RWPE2 (cell line): ENCODE measurements around the gene ANKRD27.

Source experiments
- ATAC-seq: fragments of 200-7000 bp; cut with Tn5 transposase; 3 replicates; pipeline ENCODE4 v1.9.1; 2021; ENCODE audit warnings: low read depth
- DNase-seq: peaks from one replicate; pipeline ENCODE4 v3.0.0-alpha.2; 2020; ENCODE audit warnings: low spot score
- H3K27ac ChIP-seq: fragments of 450-650 bp; 2 replicates; pipeline ENCODE4 v1.5.1; 2017; ENCODE audit warnings: mild to moderate bottlenecking; ENCODE audit not compliant: poor library complexity, severe bottlenecking
- H3K27me3 ChIP-seq: fragments of 250-450 bp; sonication (Bioruptor Pico); 2 replicates; pipeline ENCODE4 v1.5.1; 2021; ENCODE audit warnings: mild to moderate bottlenecking, moderate library complexity; ENCODE audit not compliant: insufficient read depth, poor library complexity, severe bottlenecking
- H3K36me3 ChIP-seq: fragments of 250-450 bp; sonication (Bioruptor Pico); 2 replicates; pipeline ENCODE4 v1.5.1; 2020; ENCODE audit warnings: low read depth, mild to moderate bottlenecking, moderate library complexity
- H3K4me1 ChIP-seq: fragments of 250-450 bp; sonication (Bioruptor Pico); 2 replicates; pipeline ENCODE4 v1.5.1; 2021; ENCODE audit warnings: mild to moderate bottlenecking, moderate library complexity; ENCODE audit not compliant: insufficient read depth, poor library complexity, severe bottlenecking
- H3K4me3 ChIP-seq: fragments of 250-450 bp; sonication (Bioruptor Pico); 2 replicates; pipeline ENCODE4 v1.5.1; 2021; ENCODE audit warnings: mild to moderate bottlenecking, moderate library complexity; ENCODE audit not compliant: severe bottlenecking
- H3K9me3 ChIP-seq: fragments of 250-450 bp; sonication (Bioruptor Pico); 2 replicates; pipeline ENCODE4 v1.5.1; 2021; ENCODE audit warnings: mild to moderate bottlenecking, moderate library complexity; ENCODE audit not compliant: severe bottlenecking
- TF ChIP-seq, protein P1 (sequence below): fragments of 450-650 bp; IDR thresholded peaks from one replicate; pipeline ENCODE4 v1.5.1; 2017; ENCODE audit warnings: mild to moderate bottlenecking, moderate library complexity; ENCODE audit not compliant: poor library complexity, severe bottlenecking

Gene ANKRD27

GRCh38 chr19:32649751-32650150, 25.2 kb downstream of the ANKRD27 start:
- TF ChIP-seq, protein P1, sequence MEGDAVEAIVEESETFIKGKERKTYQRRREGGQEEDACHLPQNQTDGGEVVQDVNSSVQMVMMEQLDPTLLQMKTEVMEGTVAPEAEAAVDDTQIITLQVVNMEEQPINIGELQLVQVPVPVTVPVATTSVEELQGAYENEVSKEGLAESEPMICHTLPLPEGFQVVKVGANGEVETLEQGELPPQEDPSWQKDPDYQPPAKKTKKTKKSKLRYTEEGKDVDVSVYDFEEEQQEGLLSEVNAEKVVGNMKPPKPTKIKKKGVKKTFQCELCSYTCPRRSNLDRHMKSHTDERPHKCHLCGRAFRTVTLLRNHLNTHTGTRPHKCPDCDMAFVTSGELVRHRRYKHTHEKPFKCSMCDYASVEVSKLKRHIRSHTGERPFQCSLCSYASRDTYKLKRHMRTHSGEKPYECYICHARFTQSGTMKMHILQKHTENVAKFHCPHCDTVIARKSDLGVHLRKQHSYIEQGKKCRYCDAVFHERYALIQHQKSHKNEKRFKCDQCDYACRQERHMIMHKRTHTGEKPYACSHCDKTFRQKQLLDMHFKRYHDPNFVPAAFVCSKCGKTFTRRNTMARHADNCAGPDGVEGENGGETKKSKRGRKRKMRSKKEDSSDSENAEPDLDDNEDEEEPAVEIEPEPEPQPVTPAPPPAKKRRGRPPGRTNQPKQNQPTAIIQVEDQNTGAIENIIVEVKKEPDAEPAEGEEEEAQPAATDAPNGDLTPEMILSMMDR: no peak
- no peak for DNase-seq

DNA sequence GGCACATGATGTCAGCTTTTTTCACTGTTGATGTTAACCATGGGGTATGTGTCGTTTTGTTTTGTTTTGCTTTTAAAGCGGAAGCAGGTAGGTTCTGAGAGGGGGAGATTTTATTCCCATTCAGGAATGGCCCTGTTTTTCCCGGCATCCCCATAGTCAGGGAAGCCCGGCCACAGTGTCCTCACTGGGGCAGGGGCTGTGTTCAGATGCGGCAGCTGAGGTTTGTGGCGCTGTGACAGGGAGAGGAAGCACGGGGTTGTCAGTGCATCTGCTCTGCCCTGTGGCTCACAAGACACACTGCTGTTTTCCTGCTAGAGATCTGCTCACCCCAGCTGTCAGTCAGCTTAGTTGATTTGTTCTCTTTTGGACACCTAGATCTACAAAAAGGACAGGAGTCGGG, 27.6 kb downstream of the ANKRD27 start:
- ATAC-seq (no peak), DNase-seq (no peak)
- Histone ChIP-seq H3K27me3 (no peaks in the 10 kb centered on the region), H3K9me3 (no peaks in the 10 kb centered on the region), H3K4me3 (no peak overlapping the region), H3K27ac (no peak overlapping the region), H3K4me1 (no peaks in the 10 kb centered on the region), H3K36me3 (peaks cover 45% of the 10 kb centered on the region)
- TF ChIP-seq, protein P1: no peak

More at GRCh38 chr19:32649751-32650150, 25.2 kb downstream of the ANKRD27 start:
- Histone ChIP-seq H3K27me3 (no peaks in the 10 kb centered on the region), H3K4me1 (no peaks in the 10 kb centered on the region), H3K36me3 (peaks cover 29% of the 10 kb centered on the region), H3K27ac (no peak overlapping the region), H3K4me3 (no peak overlapping the region), H3K9me3 (no peaks in the 10 kb centered on the region)
- ATAC-seq: no peak

DNA sequence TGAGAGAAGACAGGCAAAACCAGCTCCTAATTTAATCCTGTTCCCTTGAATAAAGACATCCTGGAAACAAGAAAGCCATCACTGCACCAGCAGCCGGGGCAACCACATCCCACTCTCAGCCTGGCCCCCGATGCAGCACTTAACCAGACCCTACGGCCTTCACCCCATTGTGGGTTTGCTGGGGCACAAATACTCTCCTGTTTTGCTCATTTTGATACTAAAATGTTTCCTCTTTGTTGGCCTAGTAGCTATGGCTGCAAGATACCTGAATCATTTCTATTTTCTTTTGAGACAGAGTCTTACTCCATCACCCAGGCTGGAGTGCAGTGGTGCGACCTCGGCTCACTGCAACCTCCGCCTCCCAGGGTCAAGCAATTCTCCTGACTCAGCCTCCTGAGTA, 28.4 kb downstream of the ANKRD27 start:
- ATAC-seq (no peak), DNase-seq (no peak)
- TF ChIP-seq, protein P1: no peak
- H3K36me3 ChIP-seq: peaks cover 50% of the 10 kb centered on the region
- no peaks in the 10 kb centered on the region for H3K9me3 ChIP-seq
- no peak overlapping the region for H3K27ac ChIP-seq
- H3K4me1 ChIP-seq: no peaks in the 10 kb centered on the region
- H3K27me3 ChIP-seq: no peaks in the 10 kb centered on the region
- no peak overlapping the region for H3K4me3 ChIP-seq

DNA sequence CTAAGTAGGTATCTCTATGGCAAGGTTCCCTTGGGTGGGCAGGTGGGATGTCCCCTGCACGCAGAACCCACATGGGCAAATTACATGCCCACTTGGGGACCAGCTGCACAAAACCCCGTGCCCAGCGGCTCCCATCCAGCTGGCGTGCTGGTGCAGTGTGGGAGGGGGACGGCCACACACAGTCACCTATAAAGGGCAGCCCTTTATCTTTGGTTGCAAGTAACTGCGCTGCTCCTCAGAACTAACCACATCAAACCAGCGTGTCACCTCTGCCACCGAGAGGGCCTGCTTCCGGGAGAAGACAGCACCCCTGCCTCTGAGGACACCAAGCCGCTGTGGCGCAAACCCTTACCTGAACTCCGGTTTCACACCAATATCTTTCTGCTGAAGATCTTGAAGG, 32.2 kb downstream of the ANKRD27 start:
- H3K27me3 ChIP-seq: no peaks in the 10 kb centered on the region
- H3K9me3 ChIP-seq: no peaks in the 10 kb centered on the region
- H3K4me3 ChIP-seq: no peak overlapping the region
- ATAC-seq (no peak), DNase-seq (no peak)
- no peak overlapping the region for H3K27ac ChIP-seq
- H3K4me1 ChIP-seq: no peaks in the 10 kb centered on the region
- peaks cover 64% of the 10 kb centered on the region for H3K36me3 ChIP-seq
- TF ChIP-seq, protein P1: no peak

- Histone ChIP-seq H3K4me3 (no peak overlapping the region), H3K4me1 (no peaks in the 10 kb centered on the region), H3K36me3 (peaks cover 37% of the 10 kb centered on the region), H3K27me3 (no peaks in the 10 kb centered on the region), H3K27ac (no peak overlapping the region), H3K9me3 (no peaks in the 10 kb centered on the region)
- ATAC-seq (no peak), DNase-seq (no peak)
- TF ChIP-seq, protein P1: no peak
Measured at GRCh38 chr19:32638625-32639024, 36.4 kb downstream of the ANKRD27 start.
